Neural progenitor cell (in vitro differentiated cells): ENCODE results near the gene EDAR. TPM values are rescaled to one million over a fixed set of nuclear protein-coding genes. Genes with fewer than 3 reads are reported as not detected.

Experiments used
- DNase-seq: peaks from one replicate; pipeline ENCODE4 v3.0.0-alpha.2; 2016; ENCODE audit warnings: low spot score
- H2AFZ ChIP-seq: fragments of 200-600 bp; sonication (generic); replicated peaks from 2 replicates; pipeline ENCODE4 v1.6.1; 2016; ENCODE audit warnings: antibody characterized with exemption
- H3F3A ChIP-seq: fragments of 200-600 bp; sonication (generic); 2 replicates; pipeline ENCODE4 v1.6.1; 2016; ENCODE audit warnings: antibody characterized with exemption, low read depth
- H3K27ac ChIP-seq: fragments of 200-600 bp; sonication (generic); 2 replicates; pipeline ENCODE4 v1.5.1; 2016; ENCODE audit warnings: mild to moderate bottlenecking
- H3K27me3 ChIP-seq: fragments of 200-600 bp; sonication (generic); 2 replicates; pipeline ENCODE4 v1.6.1; 2016; ENCODE audit warnings: mild to moderate bottlenecking, moderate library complexity
- H3K36me3 ChIP-seq: fragments of 200-600 bp; sonication (generic); 2 replicates; pipeline ENCODE4 v1.5.1; 2016
- H3K4me1 ChIP-seq: fragments of 200-600 bp; sonication (generic); 2 replicates; pipeline ENCODE4 v1.6.1; 2016; ENCODE audit warnings: mixed run types
- H3K4me2 ChIP-seq: fragments of 200-600 bp; sonication (generic); 2 replicates; pipeline ENCODE4 v1.6.1; 2016
- H3K4me3 ChIP-seq: fragments of 200-600 bp; sonication (generic); 2 replicates; pipeline ENCODE4 v1.5.1; 2016
- H3K79me2 ChIP-seq: fragments of 200-600 bp; sonication (generic); 2 replicates; pipeline ENCODE4 v1.6.1; 2016; ENCODE audit warnings: low read depth
- H3K9ac ChIP-seq: fragments of 200-600 bp; sonication (generic); 2 replicates; pipeline ENCODE4 v1.6.1; 2016
- H3K9me3 ChIP-seq: fragments of 200-600 bp; sonication (generic); 2 replicates; pipeline ENCODE4 v1.5.1; 2016; ENCODE audit warnings: low read depth
- H4K20me1 ChIP-seq: fragments of 200-600 bp; sonication (generic); 2 replicates; pipeline ENCODE4 v1.6.1; 2016; ENCODE audit warnings: low read depth
- H3K27ac Mint-ChIP-seq: 3 replicates; pipeline ENCODE4 v1.8.0; 2021; ENCODE audit warnings: mixed read lengths
- H3K27me3 Mint-ChIP-seq: 2 replicates; pipeline ENCODE4 v1.8.0; 2022; ENCODE audit warnings: low read depth, mild to moderate bottlenecking, inconsistent platforms, moderate library complexity, mixed read lengths; ENCODE audit not compliant: insufficient read depth
- H3K36me3 Mint-ChIP-seq: 3 replicates; pipeline ENCODE4 v1.8.0; 2021; ENCODE audit warnings: mixed read lengths
- H3K4me1 Mint-ChIP-seq: 3 replicates; pipeline ENCODE4 v1.8.0; 2021; ENCODE audit warnings: mixed read lengths
- H3K4me3 Mint-ChIP-seq: 3 replicates; pipeline ENCODE4 v1.8.0; 2021; ENCODE audit warnings: mild to moderate bottlenecking, moderate library complexity, mixed read lengths
- H3K9me3 Mint-ChIP-seq: 3 replicates; pipeline ENCODE4 v1.8.0; 2020; ENCODE audit warnings: mixed read lengths
- CTCF ChIP-seq: fragments of 200-600 bp; sonication (generic); IDR thresholded peaks from 2 replicates; pipeline ENCODE4 v1.5.1; 2017; ENCODE audit warnings: antibody characterized with exemption, mild to moderate bottlenecking
- EZH2 ChIP-seq: fragments of 200-600 bp; sonication (generic); IDR thresholded peaks from 2 replicates; pipeline ENCODE4 v1.6.1; 2017; ENCODE audit warnings: antibody characterized with exemption, mild to moderate bottlenecking, moderate library complexity
- EZH2phosphoT487 ChIP-seq: fragments of 200-600 bp; sonication (generic); IDR thresholded peaks from 2 replicates; pipeline ENCODE4 v1.6.1; 2017; ENCODE audit warnings: antibody characterized with exemption
- total RNA-seq: library from RNA; depleted of rRNA; stranded (reverse); fragments of >200 nt; gene quantifications from 2 replicates; pipeline ENCODE4 v1.2.3, GENCODE V29; 2015; ENCODE audit warnings: low replicate concordance

Gene EDAR
- total RNA-seq, 1 donor from 2014 or later: not detected

GRCh38 chr2:109000738-109001137, 11.7 kb upstream of the EDAR start:
- H3K4me3 ChIP-seq: no peak overlapping the region
- no peak for DNase-seq
- H3K4me1 ChIP-seq: no peaks in the 10 kb centered on the region
- no peaks in the 10 kb centered on the region for H3K36me3 Mint-ChIP-seq
- no peak overlapping the region for H3K27ac ChIP-seq
- H3K27me3 ChIP-seq: no peaks in the 10 kb centered on the region
- no peaks in the 10 kb centered on the region for H3K9me3 Mint-ChIP-seq
- H3K4me3 Mint-ChIP-seq: no peak overlapping the region
- no peaks in the 10 kb centered on the region for H3K36me3 ChIP-seq
- no peak overlapping the region for H2AFZ ChIP-seq
- peaks cover 5% of the 10 kb centered on the region for H3K27me3 Mint-ChIP-seq
- H4K20me1 ChIP-seq: no peaks in the 10 kb centered on the region
- no peak overlapping the region for H3K4me2 ChIP-seq
- no peaks in the 10 kb centered on the region for H3K79me2 ChIP-seq
- no peak overlapping the region for H3K9ac ChIP-seq
- H3F3A ChIP-seq: no peaks in the 10 kb centered on the region
- H3K27ac Mint-ChIP-seq: no peak overlapping the region
- H3K4me1 Mint-ChIP-seq: peaks cover 20% of the 10 kb centered on the region
- TF ChIP-seq EZH2 (no peak), EZH2phosphoT487 (no peak), CTCF (no peak)
- H3K9me3 ChIP-seq: no peaks in the 10 kb centered on the region

- Mint-ChIP-seq H3K27ac (no peak overlapping the region), H3K4me1 (peaks cover 20% of the 10 kb centered on the region), H3K4me3 (no peak overlapping the region), H3K36me3 (no peaks in the 10 kb centered on the region), H3K9me3 (peaks cover 6% of the 10 kb centered on the region), H3K27me3 (peaks cover 2% of the 10 kb centered on the region)
- H3K9me3 ChIP-seq: no peaks in the 10 kb centered on the region
- H3K27me3 ChIP-seq: no peaks in the 10 kb centered on the region
- no peak overlapping the region for H2AFZ ChIP-seq
- no peak overlapping the region for H3K27ac ChIP-seq
- no peaks in the 10 kb centered on the region for H3K36me3 ChIP-seq
- no peak overlapping the region for H3K9ac ChIP-seq
- no peak for DNase-seq
- H3K4me3 ChIP-seq: no peak overlapping the region
- H3K4me2 ChIP-seq: no peak overlapping the region
- no peaks in the 10 kb centered on the region for H4K20me1 ChIP-seq
- no peaks in the 10 kb centered on the region for H3F3A ChIP-seq
- H3K79me2 ChIP-seq: no peaks in the 10 kb centered on the region
- no peak for TF ChIP-seq EZH2
- TF ChIP-seq EZH2phosphoT487: no peak
- no peaks in the 10 kb centered on the region for H3K4me1 ChIP-seq
These were observed 9.9 kb upstream of the EDAR start for GRCh38 chr2:108998911-108999310.

- TF ChIP-seq CTCF (no peak), EZH2phosphoT487 (no peak), EZH2 (no peak)
- Mint-ChIP-seq H3K9me3 (peaks cover 6% of the 10 kb centered on the region), H3K4me3 (no peak overlapping the region), H3K4me1 (peaks cover 29% of the 10 kb centered on the region), H3K27ac (no peak overlapping the region), H3K27me3 (peaks cover 2% of the 10 kb centered on the region), H3K36me3 (no peaks in the 10 kb centered on the region)
- Histone ChIP-seq H4K20me1 (no peaks in the 10 kb centered on the region), H3K36me3 (no peaks in the 10 kb centered on the region), H3K4me1 (no peaks in the 10 kb centered on the region), H3F3A (no peaks in the 10 kb centered on the region), H3K4me3 (no peak overlapping the region), H3K9ac (no peak overlapping the region), H2AFZ (no peak overlapping the region), H3K27ac (no peak overlapping the region), H3K4me2 (no peak overlapping the region), H3K9me3 (no peaks in the 10 kb centered on the region), H3K79me2 (no peaks in the 10 kb centered on the region), H3K27me3 (no peaks in the 10 kb centered on the region)
- no peak for DNase-seq
These were observed 5.2 kb upstream of the EDAR start for GRCh38 chr2:108994178-108994577.

- no peak for TF ChIP-seq EZH2phosphoT487
- TF ChIP-seq EZH2: no peak
- no peak for TF ChIP-seq CTCF
- peaks cover 31% of the 10 kb centered on the region for H3K4me1 Mint-ChIP-seq
These were observed 4.3 kb upstream of the EDAR start for GRCh38 chr2:108993095-108993937.

More at GRCh38 chr2:108993095-108993937, 4.3 kb upstream of the EDAR start:
- Histone ChIP-seq H3K9me3 (no peaks in the 10 kb centered on the region), H4K20me1 (no peaks in the 10 kb centered on the region), H3K27ac (no peak overlapping the region), H3F3A (no peaks in the 10 kb centered on the region), H3K36me3 (no peaks in the 10 kb centered on the region), H3K27me3 (peaks cover 7% of the 10 kb centered on the region), H3K79me2 (no peaks in the 10 kb centered on the region), H3K4me3 (no peak overlapping the region), H2AFZ (no peak overlapping the region), H3K4me1 (no peaks in the 10 kb centered on the region), H3K4me2 (no peak overlapping the region), H3K9ac (no peak overlapping the region)
- H3K9me3 Mint-ChIP-seq: peaks cover 6% of the 10 kb centered on the region
- H3K36me3 Mint-ChIP-seq: no peaks in the 10 kb centered on the region
- no peak for DNase-seq
- no peak overlapping the region for H3K4me3 Mint-ChIP-seq
- H3K27me3 Mint-ChIP-seq: peaks cover 5% of the 10 kb centered on the region
- no peak overlapping the region for H3K27ac Mint-ChIP-seq
